Measurements from ENCODE around the gene ANKRD60. TPM values are rescaled to one million over a fixed set of nuclear protein-coding genes. Genes with fewer than 3 reads are reported as not detected.

The ANKRD60 gene
- total and polyA plus RNA-seq, 2 donors (not counting 1 experiment from before 2014, with no cell fraction given): 0.27 TPM; not detected in 1

DNA sequence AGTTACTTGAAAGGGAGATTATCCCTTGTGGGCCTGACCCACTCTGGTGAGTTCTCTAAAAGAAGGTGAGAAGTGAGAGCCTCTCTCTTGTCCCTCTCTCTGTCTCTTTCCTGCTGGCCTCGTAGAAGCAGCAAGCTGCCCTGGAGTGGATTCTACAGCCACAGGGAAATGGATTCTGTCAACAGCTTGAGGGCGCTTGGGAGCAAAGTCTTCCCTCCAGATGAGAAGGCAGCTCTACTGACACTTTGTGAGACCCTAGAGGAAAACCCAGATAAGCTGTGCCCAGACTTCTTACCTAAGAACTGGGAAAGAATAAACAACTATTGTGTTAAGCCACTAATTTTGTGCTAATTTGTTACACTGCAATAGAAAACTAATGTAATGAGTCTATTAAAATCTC, 39.9 kb downstream of the ANKRD60 start:
- H3K79me2 ChIP-seq (ENCODE audit: control insufficient read depth, insufficient read depth, low read length): no peaks in the 10 kb centered on the region
- no peaks in the 10 kb centered on the region for H3K4me1 ChIP-seq (ENCODE audit: control insufficient read depth in 2 of 2, insufficient read depth in 2 of 2, low read length in 2 of 2)
- no peak for DNase-seq
- no peak overlapping the region for H3K4me2 ChIP-seq (replicated peaks; ENCODE audit: low read depth, low read length, poor library complexity, severe bottlenecking)
- H3K4me3 Mint-ChIP-seq: no peak overlapping the region
- ChIA-PET CTCF (interaction anchor here (1.7 kb wide), 1 partner anchor 592 kb away, joined by 4 read pairs; no protein-coding TSS in a partner anchor), POLR2A (no interaction called here)
- no peak for ATAC-seq (ENCODE audit: low read depth)
- H3K27ac Mint-ChIP-seq: no peak overlapping the region
- peaks cover 0 to 12% (median 0%) of the 10 kb centered on the region in 3 donors for H3K9me3 ChIP-seq (ENCODE audit: control extremely low read depth in 1 of 3, control insufficient read depth in 2 of 3, insufficient read depth in 1 of 3, low read length in 2 of 3)
- no peak overlapping the region for H2AFZ ChIP-seq (ENCODE audit: insufficient read depth, low read depth, low read length, poor library complexity, severe bottlenecking)
- no peaks in the 10 kb centered on the region for H3K36me3 ChIP-seq (replicated peaks in 1 of 2; ENCODE audit: control extremely low read depth in 1 of 2, control insufficient read depth in 1 of 2, extremely low read depth in 1 of 2, insufficient read depth in 2 of 2, low read length in 1 of 2)
- 58% methylated on average over 2 of the region's 2 CpGs for WGBS (ENCODE audit: insufficient coverage)
- peaks cover 0 to 5% (median 2%) of the 10 kb centered on the region in 4 experiments for H3K27me3 ChIP-seq (replicated peaks in 1 of 4; ENCODE audit: control extremely low read depth in 1 of 4, control insufficient read depth in 3 of 4, insufficient read depth in 4 of 4, low read length in 3 of 4)
- no peaks in the 10 kb centered on the region for H3K9me3 Mint-ChIP-seq (ENCODE audit: insufficient read depth)
- TF ChIP-seq, protein P1, sequence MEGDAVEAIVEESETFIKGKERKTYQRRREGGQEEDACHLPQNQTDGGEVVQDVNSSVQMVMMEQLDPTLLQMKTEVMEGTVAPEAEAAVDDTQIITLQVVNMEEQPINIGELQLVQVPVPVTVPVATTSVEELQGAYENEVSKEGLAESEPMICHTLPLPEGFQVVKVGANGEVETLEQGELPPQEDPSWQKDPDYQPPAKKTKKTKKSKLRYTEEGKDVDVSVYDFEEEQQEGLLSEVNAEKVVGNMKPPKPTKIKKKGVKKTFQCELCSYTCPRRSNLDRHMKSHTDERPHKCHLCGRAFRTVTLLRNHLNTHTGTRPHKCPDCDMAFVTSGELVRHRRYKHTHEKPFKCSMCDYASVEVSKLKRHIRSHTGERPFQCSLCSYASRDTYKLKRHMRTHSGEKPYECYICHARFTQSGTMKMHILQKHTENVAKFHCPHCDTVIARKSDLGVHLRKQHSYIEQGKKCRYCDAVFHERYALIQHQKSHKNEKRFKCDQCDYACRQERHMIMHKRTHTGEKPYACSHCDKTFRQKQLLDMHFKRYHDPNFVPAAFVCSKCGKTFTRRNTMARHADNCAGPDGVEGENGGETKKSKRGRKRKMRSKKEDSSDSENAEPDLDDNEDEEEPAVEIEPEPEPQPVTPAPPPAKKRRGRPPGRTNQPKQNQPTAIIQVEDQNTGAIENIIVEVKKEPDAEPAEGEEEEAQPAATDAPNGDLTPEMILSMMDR (IDR thresholded peaks at IDR 0.05): no peak
- no peak for TF ChIP-seq EZH2 (IDR thresholded peaks at IDR 0.05; ENCODE audit: borderline replicate concordance, insufficient read depth, low read depth, low read length, poor library complexity, severe bottlenecking)
- H3K27me3 Mint-ChIP-seq: peaks cover 22% of the 10 kb centered on the region
- no peak overlapping the region for H3K9ac ChIP-seq (ENCODE audit: low read length)
- H3K4me1 Mint-ChIP-seq: no peaks in the 10 kb centered on the region
- H3K4me3 ChIP-seq (ENCODE audit: control extremely low read depth in 1 of 5, extremely low read depth in 1 of 5, insufficient read depth in 1 of 5, low read depth in 2 of 5, low read length in 4 of 5): no peak overlapping the region
- intact Hi-C loops (cut with micrococcal nuclease): no loop called here
- H3K27ac ChIP-seq (ENCODE audit: low read length in 2 of 2): no peak overlapping the region
- no peaks in the 10 kb centered on the region for H4K20me1 ChIP-seq (ENCODE audit: control insufficient read depth, insufficient read depth, low read length, poor library complexity, severe bottlenecking)

DNA sequence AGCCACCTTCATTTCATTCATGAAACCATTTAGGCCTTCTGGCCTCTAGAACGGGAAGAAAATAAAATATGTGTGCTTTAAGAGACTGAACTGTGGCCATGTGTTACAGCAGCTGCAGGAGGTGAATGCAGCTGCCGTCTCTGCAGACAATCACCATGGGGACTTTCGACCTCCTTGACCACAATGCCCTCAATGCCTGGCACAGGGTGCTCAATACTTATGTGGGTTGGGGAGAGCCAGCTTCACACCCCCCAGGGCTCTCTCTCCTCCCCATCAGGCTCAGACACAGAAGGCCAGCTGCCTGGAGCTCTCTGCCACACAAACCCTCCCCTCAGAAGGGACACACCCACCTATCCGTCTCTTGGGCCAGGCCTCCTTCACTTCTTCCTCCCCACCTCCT, 43.5 kb downstream of the ANKRD60 start:
- peaks cover 29% of the 10 kb centered on the region for H3K27me3 Mint-ChIP-seq
- H3K36me3 ChIP-seq (replicated peaks in 1 of 2; ENCODE audit: control extremely low read depth in 1 of 2, control insufficient read depth in 1 of 2, extremely low read depth in 1 of 2, insufficient read depth in 2 of 2, low read length in 1 of 2): no peaks in the 10 kb centered on the region
- no peak overlapping the region for H3K27ac ChIP-seq (ENCODE audit: low read length in 2 of 2)
- POLR2A ChIA-PET: no interaction called here
- H3K9me3 Mint-ChIP-seq (ENCODE audit: insufficient read depth): no peaks in the 10 kb centered on the region
- CTCF ChIA-PET: interaction anchor here (1.4 to 1.5 kb wide), 3 partner anchors 26 to 530 kb away, joined by 3 to 4 read pairs (median 3); no protein-coding TSS in a partner anchor
- no peak overlapping the region for H3K4me3 ChIP-seq (ENCODE audit: control extremely low read depth in 1 of 5, extremely low read depth in 1 of 5, insufficient read depth in 1 of 5, low read depth in 2 of 5, low read length in 4 of 5)
- no peak overlapping the region for H3K4me3 Mint-ChIP-seq
- H3K9ac ChIP-seq (ENCODE audit: low read length): no peak overlapping the region
- DNase-seq (no peak), ATAC-seq (ENCODE audit: low read depth) (no peak)
- H4K20me1 ChIP-seq (ENCODE audit: control insufficient read depth, insufficient read depth, low read length, poor library complexity, severe bottlenecking): no peaks in the 10 kb centered on the region
- TF ChIP-seq, protein P1 (IDR thresholded peaks at IDR 0.05): no peak
- no peak for TF ChIP-seq EZH2 (IDR thresholded peaks at IDR 0.05; ENCODE audit: borderline replicate concordance, insufficient read depth, low read depth, low read length, poor library complexity, severe bottlenecking)
- H3K4me1 ChIP-seq (ENCODE audit: control insufficient read depth in 2 of 2, insufficient read depth in 2 of 2, low read length in 2 of 2): peaks cover 0 to under 1% of the 10 kb centered on the region in 2 donors
- no peaks in the 10 kb centered on the region for H3K4me1 Mint-ChIP-seq
- 68% methylated on average over 3 of the region's 4 CpGs for WGBS (ENCODE audit: insufficient coverage)
- no peaks in the 10 kb centered on the region for H3K79me2 ChIP-seq (ENCODE audit: control insufficient read depth, insufficient read depth, low read length)
- no peak overlapping the region for H3K4me2 ChIP-seq (replicated peaks; ENCODE audit: low read depth, low read length, poor library complexity, severe bottlenecking)
- peaks cover 0 to 19% (median 11%) of the 10 kb centered on the region in 4 experiments for H3K27me3 ChIP-seq (replicated peaks in 1 of 4; ENCODE audit: control extremely low read depth in 1 of 4, control insufficient read depth in 3 of 4, insufficient read depth in 4 of 4, low read length in 3 of 4)
- peaks cover 0 to 12% (median 0%) of the 10 kb centered on the region in 3 donors for H3K9me3 ChIP-seq (ENCODE audit: control extremely low read depth in 1 of 3, control insufficient read depth in 2 of 3, insufficient read depth in 1 of 3, low read length in 2 of 3)
- H3K27ac Mint-ChIP-seq: no peak overlapping the region
- no peak overlapping the region for H2AFZ ChIP-seq (ENCODE audit: insufficient read depth, low read depth, low read length, poor library complexity, severe bottlenecking)
- intact Hi-C loops (cut with micrococcal nuclease): no loop called here

All from B cell (primary cell).